ENCODE data around the gene ABLIM1.

The ABLIM1 gene

GRCh38 chr10:114392112-114392835, 265.8 kb downstream of the ABLIM1 start:
- H3K4me3 ChIP-seq (ENCODE audit: low read depth, low read length) = no peak overlapping the region
- DNase-seq (ENCODE audit: low read depth) = no peak
- no peak for TF ChIP-seq CTCF (IDR thresholded peaks at IDR 0.05; ENCODE audit: insufficient read depth, low read depth, low read length, missing control alignments)

- TF ChIP-seq CTCF (IDR thresholded peaks at IDR 0.05; ENCODE audit: insufficient read depth, low read depth, low read length, missing control alignments) = no peak
- H3K4me3 ChIP-seq (ENCODE audit: low read depth, low read length) = no peak overlapping the region
- no peak for DNase-seq (ENCODE audit: low read depth)
Measured at GRCh38 chr10:114391599-114391998, 266.5 kb downstream of the ABLIM1 start.

GRCh38 chr10:114389426-114389825, 268.6 kb downstream of the ABLIM1 start:
- DNase-seq (ENCODE audit: low read depth) = no peak
- no peak for TF ChIP-seq CTCF (IDR thresholded peaks at IDR 0.05; ENCODE audit: insufficient read depth, low read depth, low read length, missing control alignments)
- no peak overlapping the region for H3K4me3 ChIP-seq (ENCODE audit: low read depth, low read length)

GRCh38 chr10:114388275-114388674, 269.8 kb downstream of the ABLIM1 start:
- TF ChIP-seq CTCF (IDR thresholded peaks at IDR 0.05; ENCODE audit: insufficient read depth, low read depth, low read length, missing control alignments) = no peak
- H3K4me3 ChIP-seq (ENCODE audit: low read depth, low read length) = no peak overlapping the region
- DNase-seq (ENCODE audit: low read depth) = peak; percentile 78

- no peak overlapping the region for H3K4me3 ChIP-seq (ENCODE audit: low read depth, low read length)
- DNase-seq (ENCODE audit: low read depth) = no peak
- TF ChIP-seq CTCF (IDR thresholded peaks at IDR 0.05; ENCODE audit: insufficient read depth, low read depth, low read length, missing control alignments) = no peak
Measured at GRCh38 chr10:114387784-114388183, 270.3 kb downstream of the ABLIM1 start.

- DNase-seq (ENCODE audit: low read depth) = peak; percentile 28
- TF ChIP-seq CTCF (IDR thresholded peaks at IDR 0.05; ENCODE audit: insufficient read depth, low read depth, low read length, missing control alignments) = no peak
- H3K4me3 ChIP-seq (ENCODE audit: low read depth, low read length) = no peak overlapping the region
Measured at GRCh38 chr10:114386452-114386851, 271.6 kb downstream of the ABLIM1 start.

GRCh38 chr10:114385557-114385956, 272.5 kb downstream of the ABLIM1 start:
- DNase-seq (ENCODE audit: low read depth) = no peak
- TF ChIP-seq CTCF (IDR thresholded peaks at IDR 0.05; ENCODE audit: insufficient read depth, low read depth, low read length, missing control alignments) = no peak
- no peak overlapping the region for H3K4me3 ChIP-seq (ENCODE audit: low read depth, low read length)

Data from GM12865 (cell line).